Suppressor macrophage treated with lipopolysaccharide for 4 hours (primary cell): ENCODE data around the gene RSPH3.
"Not testable (repeated sequence)": the region's sequence is repeated elsewhere in the genome, so short reads cannot be mapped to it uniquely, and the experiment has no call there.

Source experiments
- DNase-seq: peaks from one replicate; pipeline ENCODE4 v3.0.0-alpha.2; 2020

RSPH3 gene

GRCh38 chr6:158999666-159000403, at the start of gene RSPH3:
Gene RSPH3 (minus strand): TSS chr6:159000202. CDS start chr6:158999550, 652 bp downstream.
- peak; percentile 95 for DNase-seq

- no peak for DNase-seq
Observed at GRCh38 chr6:159047891-159048685, 48.1 kb upstream of the RSPH3 start.

DNA sequence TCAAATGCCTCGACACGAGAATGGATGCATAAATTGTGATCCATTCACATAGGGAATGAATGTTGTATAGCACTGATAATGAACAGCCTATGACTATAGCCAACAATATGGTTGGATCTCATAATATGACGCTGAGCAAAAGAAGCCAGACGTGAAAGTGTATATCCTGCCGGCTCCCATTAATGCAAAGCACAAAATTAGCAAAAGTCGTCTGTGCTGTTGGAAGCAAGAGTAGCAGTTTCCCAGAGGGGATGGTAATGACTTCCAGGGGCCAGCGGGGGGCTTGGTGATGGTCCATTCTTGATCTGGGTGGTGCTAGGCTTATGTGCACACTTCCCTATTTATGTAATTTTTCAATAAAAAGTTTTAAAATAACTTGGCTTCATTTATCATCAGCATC, 45.8 kb upstream of the RSPH3 start:
- no peak for DNase-seq

GRCh38 chr6:159044899-159045727, 45.1 kb upstream of the RSPH3 start, which contains the start of gene TAGAP:
Gene TAGAP (minus strand): TSS chr6:159044991. CDS start chr6:159044146, 845 bp downstream.
- DNase-seq = peak; percentile 92

DNA sequence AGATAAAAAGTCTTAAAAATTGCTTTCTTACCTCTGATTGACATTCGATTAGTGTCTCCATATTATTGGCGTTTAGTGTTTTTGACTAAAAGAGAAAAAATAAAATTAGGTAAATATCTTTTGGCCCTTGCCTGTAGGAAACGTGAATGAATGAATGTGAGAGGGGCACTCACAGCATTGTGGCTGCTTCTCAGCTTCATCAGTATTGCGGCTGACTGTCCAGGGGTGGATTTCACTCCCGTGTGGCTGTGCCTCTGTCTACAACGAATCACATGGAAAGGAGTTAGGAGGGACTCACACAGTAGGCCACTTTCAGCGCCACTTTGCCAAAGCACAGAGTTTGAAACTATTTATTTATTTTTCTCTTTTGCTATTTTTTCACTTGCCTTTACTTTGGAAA, 43.9 kb upstream of the RSPH3 start:
- DNase-seq = peak; percentile 54

GRCh38 chr6:159043251-159043650, 43.2 kb upstream of the RSPH3 start:
- peak; percentile 31 for DNase-seq

GRCh38 chr6:159042826-159043181, 42.8 kb upstream of the RSPH3 start:
- DNase-seq = no peak

GRCh38 chr6:159042003-159042825, 42.2 kb upstream of the RSPH3 start:
- peak; percentile 85 for DNase-seq

GRCh38 chr6:159041181-159041580, 41.2 kb upstream of the RSPH3 start:
- DNase-seq = no peak

GRCh38 chr6:159039885-159040258, 39.9 kb upstream of the RSPH3 start:
- DNase-seq = peak; percentile 41

DNA sequence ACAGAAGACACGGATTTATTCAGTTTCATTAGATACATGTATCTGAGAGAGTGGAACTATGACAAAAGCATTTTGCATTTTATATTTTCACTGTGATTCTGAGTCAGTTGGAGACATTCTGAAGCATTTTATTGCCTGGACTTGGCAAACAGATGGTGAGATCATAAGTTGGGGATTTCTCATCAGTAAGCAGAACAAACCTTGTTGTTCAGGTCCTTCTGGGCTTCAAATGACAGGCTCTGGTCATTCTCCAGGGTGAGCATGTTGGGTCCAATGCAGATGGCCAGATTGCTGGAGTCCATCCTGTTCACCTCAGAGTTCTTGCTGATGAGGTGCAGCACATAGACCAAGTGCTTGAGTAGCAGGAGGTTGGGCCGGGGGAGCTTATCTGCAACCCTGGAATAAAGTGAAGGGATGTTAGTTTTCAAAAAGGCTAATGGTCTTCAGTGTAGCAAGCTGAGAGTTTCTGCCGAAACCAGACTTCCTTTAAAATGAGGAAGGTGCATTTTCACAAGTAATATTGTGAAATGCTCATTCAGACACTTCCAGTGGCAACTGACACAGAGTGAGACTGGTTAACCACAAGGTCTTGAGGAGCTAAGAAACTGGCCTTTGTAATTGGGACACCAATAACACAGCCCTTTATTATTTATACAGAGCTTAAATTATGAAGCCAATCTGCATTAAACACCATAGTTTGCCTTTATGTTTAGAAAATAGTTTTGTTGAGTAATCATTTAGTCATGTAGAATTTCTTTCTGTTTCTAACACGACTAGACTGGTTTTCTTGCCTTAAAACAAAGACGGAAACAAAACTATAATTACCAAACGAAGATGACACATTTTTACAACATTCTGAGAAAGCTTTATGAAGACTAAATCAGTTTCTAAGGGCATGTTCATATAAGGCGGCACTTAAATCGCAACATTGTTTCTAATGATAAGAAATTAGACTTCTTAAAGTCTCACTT, 39.2 kb upstream of the RSPH3 start:
- DNase-seq = peak; percentile 93

GRCh38 chr6:159038318-159038717, 38.3 kb upstream of the RSPH3 start:
- not testable (repeated sequence) for DNase-seq

- no peak for DNase-seq
Observed at GRCh38 chr6:159037756-159038290, 37.8 kb upstream of the RSPH3 start.

DNA sequence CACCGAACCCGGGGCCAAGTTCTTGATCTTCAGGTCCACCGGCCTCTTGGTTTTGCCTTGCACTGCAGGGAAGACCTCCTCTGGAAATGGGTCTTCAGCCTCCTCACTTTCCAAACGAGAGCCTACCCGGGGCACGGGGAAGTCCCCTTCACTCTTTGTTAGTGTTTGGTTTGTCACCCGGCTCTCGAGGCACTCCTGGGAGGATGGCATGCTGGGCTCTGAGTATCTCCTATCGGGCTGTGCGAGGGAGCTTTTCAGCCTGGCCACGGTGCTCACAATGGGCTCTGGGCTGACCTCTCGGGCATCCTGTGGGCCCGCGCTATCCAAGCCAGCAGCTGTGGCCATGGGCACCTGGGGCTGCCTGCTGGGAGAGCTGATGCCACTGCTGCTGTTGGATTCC, 36.7 kb upstream of the RSPH3 start:
- no peak for DNase-seq

DNA sequence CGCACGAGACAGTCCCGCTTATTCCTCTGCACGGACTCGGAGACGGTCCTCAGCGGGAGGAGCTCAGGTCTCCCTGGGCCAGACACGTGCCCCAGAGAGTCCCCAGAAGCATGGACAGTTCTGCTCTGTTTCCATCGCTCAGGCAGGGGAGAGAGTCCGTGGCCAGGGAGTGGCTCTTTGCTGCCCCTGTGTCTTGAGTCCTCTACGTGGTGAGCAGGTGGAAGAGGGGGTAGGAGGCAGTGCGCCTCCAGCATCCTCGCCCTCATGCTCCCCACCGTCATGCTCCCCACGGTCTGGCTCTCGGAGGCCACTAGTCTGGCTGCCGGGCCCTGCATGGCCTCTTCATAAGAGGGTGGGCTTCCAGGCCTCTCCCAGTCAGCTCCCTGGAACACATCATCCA, 35.9 kb upstream of the RSPH3 start:
- DNase-seq = no peak

DNA sequence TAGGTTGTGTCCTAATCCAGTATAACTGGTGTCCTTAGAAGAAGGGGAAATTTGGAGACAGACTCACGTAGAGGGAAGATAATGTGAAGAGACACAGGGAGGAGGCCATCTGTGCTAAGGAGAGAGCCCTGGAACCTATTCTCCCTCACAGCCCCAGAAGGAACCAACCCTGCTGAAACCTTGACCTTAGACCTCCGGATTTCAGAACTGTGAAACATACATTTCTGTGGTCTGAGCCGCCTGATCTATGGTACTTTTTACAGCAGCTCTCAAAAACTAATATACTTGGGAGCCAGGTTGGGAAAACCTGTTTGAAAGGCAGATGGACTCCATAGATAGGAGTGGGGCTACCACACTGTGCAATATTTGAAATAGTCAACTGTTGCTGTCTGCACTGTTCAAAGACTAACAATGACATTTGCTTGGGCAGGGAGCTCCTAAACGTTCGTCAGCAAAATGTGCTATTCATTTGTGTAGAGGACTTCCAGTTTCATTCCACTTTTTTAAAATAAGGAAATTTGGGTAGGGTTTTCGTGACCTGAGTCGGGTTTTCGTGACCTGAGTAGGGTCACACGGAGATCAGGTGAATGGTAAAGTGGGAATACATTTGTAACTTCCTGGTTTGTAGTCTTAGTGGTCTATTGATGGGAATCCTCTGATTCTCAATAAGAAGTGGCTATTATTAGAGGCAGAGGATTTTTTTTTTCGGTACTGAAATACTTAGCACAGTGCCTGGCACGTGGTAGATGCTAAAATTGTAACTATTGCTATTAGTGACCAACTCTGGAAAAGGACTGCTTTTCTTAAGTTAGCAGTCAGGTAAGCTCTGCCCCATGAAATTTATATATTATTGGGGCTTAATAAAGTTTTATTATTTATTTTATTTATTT, 33.4 kb upstream of the RSPH3 start:
- peak; percentile 52 for DNase-seq

GRCh38 chr6:159031846-159032245, 31.8 kb upstream of the RSPH3 start:
- DNase-seq = no peak

DNA sequence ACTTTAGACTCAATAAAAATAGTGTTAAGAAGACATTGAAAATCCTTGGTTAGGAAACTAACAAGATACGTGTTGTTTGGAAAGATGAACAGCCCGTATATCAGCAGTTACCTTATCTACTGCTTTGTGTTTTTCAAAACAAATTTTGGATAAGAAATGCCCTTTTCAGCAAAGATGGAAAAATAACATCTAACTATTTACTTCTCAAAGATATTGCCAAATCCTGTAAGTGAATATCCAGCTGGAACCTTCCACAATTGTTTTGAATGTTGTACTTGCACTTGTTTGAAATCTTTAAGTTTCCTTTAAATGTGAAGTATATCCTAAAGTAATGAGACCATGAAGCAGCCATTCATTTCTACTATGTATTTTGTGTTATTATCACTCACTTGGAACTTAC, 30.2 kb upstream of the RSPH3 start:
- DNase-seq = no peak

DNA sequence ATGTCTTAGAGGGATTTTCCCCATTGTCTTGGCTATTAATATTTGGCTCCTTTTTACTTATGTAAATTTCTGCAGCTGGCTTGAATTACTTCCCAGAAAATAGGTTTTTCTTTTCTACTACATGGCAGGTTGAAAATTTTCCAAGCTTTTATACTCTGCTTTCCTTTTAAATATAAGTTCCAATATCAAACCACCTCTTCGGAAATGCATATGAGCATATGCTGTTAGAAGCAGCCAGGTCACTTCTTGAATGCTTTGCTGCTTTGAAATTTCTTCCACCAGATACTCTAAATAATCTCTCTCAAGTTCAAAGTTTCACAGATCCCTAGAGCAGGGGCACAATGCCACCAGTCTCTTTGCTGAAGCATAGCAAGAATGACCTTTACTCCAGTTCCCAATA, 25.2 kb upstream of the RSPH3 start:
- not testable (repeated sequence) for DNase-seq

GRCh38 chr6:159023893-159024292, 23.9 kb upstream of the RSPH3 start:
- DNase-seq = no peak
